HEK293 (cell line): Measurements from ENCODE around the gene TRUB2.
A peak's percentile ranks its signal among the peaks of the same experiment; 100 is the strongest.

Experiments
- CTCF ChIA-PET: fragments of 350-600 bp; formaldehyde crosslinking; extraction: SDS; loops from one replicate; lab custom pipeline; 2021; ENCODE audit warnings: antibody characterized with exemption; lab: Yijun Ruan, JAX
- POLR2A ChIA-PET: fragments of 300-600 bp; formaldehyde crosslinking; extraction: SDS; loops from one replicate; lab custom pipeline; 2020; ENCODE audit warnings: antibody characterized with exemption, inconsistent platforms; lab: Yijun Ruan, JAX
- H3K27ac ChIP-seq: fragments of 200-500 bp; sonication (Bioruptor generic); 2 replicates; pipeline ENCODE4 v1.5.1; 2014; ENCODE audit warnings: low read depth, low read length, control low read depth, inconsistent platforms; ENCODE audit errors: extremely low read depth
- H3K36me3 ChIP-seq, 2 experiments: fragments of 200-500 bp in 1 of 2; sonication (Bioruptor generic) in 1 of 2; 1 replicate in 1 of 2; 2 replicates in 1 of 2; pipeline ENCODE4 v1.5.1; 2014 to 2017; ENCODE audit warnings: inconsistent platforms in 2 of 2, low read length in 2 of 2; ENCODE audit not compliant: control insufficient read depth in 2 of 2, insufficient read depth in 1 of 2
- H3K4me1 ChIP-seq: fragments of 200-500 bp; sonication (Bioruptor generic); 2 replicates; pipeline ENCODE4 v1.5.1; 2014; ENCODE audit warnings: mild to moderate bottlenecking, low read length, inconsistent platforms; ENCODE audit not compliant: control insufficient read depth, insufficient read depth
- H3K4me3 ChIP-seq: 2 replicates; pipeline ENCODE4 v1.5.1; 2011; ENCODE audit warnings: low read depth, mild to moderate bottlenecking, control low read depth, low read length, moderate library complexity
- H3K9me3 ChIP-seq: fragments of 200-500 bp; sonication (Bioruptor generic); 2 replicates; pipeline ENCODE4 v1.5.1; 2014; ENCODE audit warnings: low read depth, low read length, inconsistent platforms; ENCODE audit not compliant: control insufficient read depth, insufficient read depth
- GFI1B ChIP-seq: fragments of 450-650 bp; formaldehyde crosslinking; IDR thresholded peaks from 2 replicates; pipeline ENCODE4 v1.5.1; 2016; ENCODE audit warnings: missing biosample characterization, missing genetic modification characterization
- GLI2 ChIP-seq: fragments of 450-650 bp; formaldehyde crosslinking; IDR thresholded peaks from 2 replicates; pipeline ENCODE4; 2017; ENCODE audit warnings: missing biosample characterization, missing genetic modification characterization, low read depth, borderline replicate concordance
- GLIS2 ChIP-seq: fragments of 450-650 bp; formaldehyde crosslinking; IDR thresholded peaks from 2 replicates; pipeline ENCODE4 v1.5.1; 2016; ENCODE audit warnings: missing biosample characterization, missing genetic modification characterization
- KLF8 ChIP-seq: fragments of 450-650 bp; formaldehyde crosslinking; IDR thresholded peaks from 2 replicates; pipeline ENCODE4 v1.5.1; 2016; ENCODE audit warnings: missing biosample characterization, missing genetic modification characterization
- ZBTB17 ChIP-seq: fragments of 450-650 bp; formaldehyde crosslinking; IDR thresholded peaks from 2 replicates; pipeline ENCODE4 v1.5.1; 2016; ENCODE audit warnings: missing biosample characterization, missing genetic modification characterization
- ZBTB20 ChIP-seq: fragments of 450-650 bp; formaldehyde crosslinking; IDR thresholded peaks from 2 replicates; pipeline ENCODE4 v1.5.1; 2016; ENCODE audit warnings: missing biosample characterization, missing genetic modification characterization
- ZBTB48 ChIP-seq: fragments of 450-650 bp; formaldehyde crosslinking; IDR thresholded peaks from 2 replicates; pipeline ENCODE4 v1.5.1; 2016; ENCODE audit warnings: missing biosample characterization, missing genetic modification characterization
- ZEB2 ChIP-seq: fragments of 450-650 bp; formaldehyde crosslinking; IDR thresholded peaks from 2 replicates; pipeline ENCODE4 v1.5.1; 2016; ENCODE audit warnings: missing biosample characterization, missing genetic modification characterization
- ZFHX2 ChIP-seq: fragments of 450-650 bp; formaldehyde crosslinking; conservative IDR thresholded peaks from 2 replicates; pipeline ENCODE4 v1.5.1; 2016; ENCODE audit warnings: missing biosample characterization, missing genetic modification characterization
- ZIC2 ChIP-seq: fragments of 450-650 bp; formaldehyde crosslinking; IDR thresholded peaks from 2 replicates; pipeline ENCODE4 v1.5.1; 2016; ENCODE audit warnings: missing biosample characterization, missing genetic modification characterization
- ZNF10 ChIP-seq: fragments of 450-650 bp; formaldehyde crosslinking; IDR thresholded peaks from 2 replicates; pipeline ENCODE4 v1.5.1; 2017; ENCODE audit warnings: missing biosample characterization, missing genetic modification characterization
- ZNF114 ChIP-seq: fragments of 450-650 bp; formaldehyde crosslinking; IDR thresholded peaks from 2 replicates; pipeline ENCODE4 v1.5.0; 2017; ENCODE audit warnings: missing biosample characterization, missing genetic modification characterization
- ZNF155 ChIP-seq: fragments of 450-650 bp; formaldehyde crosslinking; IDR thresholded peaks from 2 replicates; pipeline ENCODE4 v1.5.1; 2016; ENCODE audit warnings: missing biosample characterization, missing genetic modification characterization
- ZNF16 ChIP-seq: fragments of 450-650 bp; formaldehyde crosslinking; IDR thresholded peaks from 2 replicates; pipeline ENCODE4 v1.5.1; 2016; ENCODE audit warnings: low read depth, missing biosample characterization, missing genetic modification characterization
- ZNF335 ChIP-seq: fragments of 450-650 bp; formaldehyde crosslinking; conservative IDR thresholded peaks from 2 replicates; pipeline ENCODE4 v1.5.1; 2016; ENCODE audit warnings: missing biosample characterization, missing genetic modification characterization
- ZNF341 ChIP-seq: fragments of 450-650 bp; formaldehyde crosslinking; IDR thresholded peaks from 2 replicates; pipeline ENCODE4; 2016; ENCODE audit warnings: low read depth, missing biosample characterization, missing genetic modification characterization
- ZNF366 ChIP-seq: fragments of 450-650 bp; formaldehyde crosslinking; conservative IDR thresholded peaks from 2 replicates; pipeline ENCODE4 v1.5.1; 2016; ENCODE audit warnings: missing biosample characterization, missing genetic modification characterization
- ZNF48 ChIP-seq: fragments of 450-650 bp; formaldehyde crosslinking; IDR thresholded peaks from 2 replicates; pipeline ENCODE4 v1.5.1; 2016; ENCODE audit warnings: missing biosample characterization, missing genetic modification characterization
- ZNF544 ChIP-seq: fragments of 450-650 bp; formaldehyde crosslinking; IDR thresholded peaks from 2 replicates; pipeline ENCODE4 v1.5.0; 2017; ENCODE audit warnings: missing biosample characterization, missing genetic modification characterization
- ZNF571 ChIP-seq: fragments of 450-650 bp; formaldehyde crosslinking; IDR thresholded peaks from 2 replicates; pipeline ENCODE4 v1.5.0; 2017; ENCODE audit warnings: missing biosample characterization, missing genetic modification characterization
- ZNF664 ChIP-seq: fragments of 450-650 bp; formaldehyde crosslinking; IDR thresholded peaks from 2 replicates; pipeline ENCODE4 v1.5.1; 2016; ENCODE audit warnings: missing biosample characterization, missing genetic modification characterization
- ZNF777 ChIP-seq: fragments of 450-650 bp; formaldehyde crosslinking; IDR thresholded peaks from 2 replicates; pipeline ENCODE4 v1.5.1; 2017; ENCODE audit warnings: missing biosample characterization, missing genetic modification characterization, borderline replicate concordance
- ZSCAN16 ChIP-seq: fragments of 450-650 bp; formaldehyde crosslinking; IDR thresholded peaks from 2 replicates; pipeline ENCODE4 v1.5.1; 2016; ENCODE audit warnings: missing biosample characterization, missing genetic modification characterization
- TF ChIP-seq, protein P1 (sequence below): fragments of 450-650 bp; formaldehyde crosslinking; IDR thresholded peaks from 2 replicates; pipeline ENCODE4 v1.5.1; 2016; ENCODE audit warnings: missing biosample characterization, missing genetic modification characterization
- TF ChIP-seq, protein P2 (sequence below): fragments of 450-650 bp; formaldehyde crosslinking; IDR thresholded peaks from 2 replicates; pipeline ENCODE4 v1.5.1; 2016; ENCODE audit warnings: missing biosample characterization, missing genetic modification characterization
- TF ChIP-seq, protein P3 (sequence below): fragments of 450-650 bp; formaldehyde crosslinking; IDR thresholded peaks from 2 replicates; pipeline ENCODE4 v1.5.1; 2016; ENCODE audit warnings: missing biosample characterization, missing genetic modification characterization
- TF ChIP-seq, protein P4 (sequence below): fragments of 450-650 bp; formaldehyde crosslinking; IDR thresholded peaks from 2 replicates; pipeline ENCODE4 v1.5.1; 2016; ENCODE audit warnings: missing biosample characterization, missing genetic modification characterization

TRUB2 gene

DNA sequence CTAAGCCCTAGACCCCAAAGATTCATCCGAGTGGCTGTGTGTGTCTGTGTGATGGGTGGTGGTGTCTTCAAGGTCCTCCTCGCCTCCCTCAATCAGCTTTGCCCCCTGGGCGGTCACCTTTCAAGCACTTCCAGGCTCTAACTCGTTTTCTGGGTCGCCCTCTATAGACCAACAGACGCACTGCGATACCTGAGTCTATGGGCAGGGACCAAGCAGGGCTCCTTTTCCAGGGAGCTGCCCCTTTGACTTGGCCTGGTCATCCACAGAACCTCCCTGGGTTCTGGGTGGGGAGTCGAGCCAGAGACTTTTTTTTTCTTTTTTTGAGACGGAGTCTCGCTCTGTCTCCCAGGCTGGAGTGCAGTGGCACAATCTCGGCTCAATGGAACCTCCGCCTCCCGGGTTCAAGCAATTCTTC is 19.2 kb upstream of the TRUB2 start (continued):
- TF ChIP-seq, protein P1, sequence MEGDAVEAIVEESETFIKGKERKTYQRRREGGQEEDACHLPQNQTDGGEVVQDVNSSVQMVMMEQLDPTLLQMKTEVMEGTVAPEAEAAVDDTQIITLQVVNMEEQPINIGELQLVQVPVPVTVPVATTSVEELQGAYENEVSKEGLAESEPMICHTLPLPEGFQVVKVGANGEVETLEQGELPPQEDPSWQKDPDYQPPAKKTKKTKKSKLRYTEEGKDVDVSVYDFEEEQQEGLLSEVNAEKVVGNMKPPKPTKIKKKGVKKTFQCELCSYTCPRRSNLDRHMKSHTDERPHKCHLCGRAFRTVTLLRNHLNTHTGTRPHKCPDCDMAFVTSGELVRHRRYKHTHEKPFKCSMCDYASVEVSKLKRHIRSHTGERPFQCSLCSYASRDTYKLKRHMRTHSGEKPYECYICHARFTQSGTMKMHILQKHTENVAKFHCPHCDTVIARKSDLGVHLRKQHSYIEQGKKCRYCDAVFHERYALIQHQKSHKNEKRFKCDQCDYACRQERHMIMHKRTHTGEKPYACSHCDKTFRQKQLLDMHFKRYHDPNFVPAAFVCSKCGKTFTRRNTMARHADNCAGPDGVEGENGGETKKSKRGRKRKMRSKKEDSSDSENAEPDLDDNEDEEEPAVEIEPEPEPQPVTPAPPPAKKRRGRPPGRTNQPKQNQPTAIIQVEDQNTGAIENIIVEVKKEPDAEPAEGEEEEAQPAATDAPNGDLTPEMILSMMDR = peak; percentile 35; the same call in 1 of the 2 replicates
- TF ChIP-seq GLIS2 (tag by site-specific recombination) (peak; percentile 18), ZNF571 (tag by site-specific recombination) (no peak), ZNF155 (tag by site-specific recombination) (no peak), ZSCAN16 (tag by site-specific recombination) (no peak), GLI2 (tag by site-specific recombination) (no peak), ZBTB17 (tag by site-specific recombination) (peak; percentile 21; the same call in 1 of the 2 replicates), KLF8 (tag by site-specific recombination) (0 out of 2 replicates have a peak, but pooled peaks have one; percentile 13), GFI1B (tag by site-specific recombination) (no peak), ZNF664 (no peak), ZNF114 (tag by site-specific recombination) (no peak), ZNF10 (tag by site-specific recombination) (no peak), ZNF777 (no peak), ZBTB48 (peak; percentile 42; the same call in 1 of the 2 replicates), ZNF48 (tag by site-specific recombination) (no peak)
- TF ChIP-seq, protein P2, sequence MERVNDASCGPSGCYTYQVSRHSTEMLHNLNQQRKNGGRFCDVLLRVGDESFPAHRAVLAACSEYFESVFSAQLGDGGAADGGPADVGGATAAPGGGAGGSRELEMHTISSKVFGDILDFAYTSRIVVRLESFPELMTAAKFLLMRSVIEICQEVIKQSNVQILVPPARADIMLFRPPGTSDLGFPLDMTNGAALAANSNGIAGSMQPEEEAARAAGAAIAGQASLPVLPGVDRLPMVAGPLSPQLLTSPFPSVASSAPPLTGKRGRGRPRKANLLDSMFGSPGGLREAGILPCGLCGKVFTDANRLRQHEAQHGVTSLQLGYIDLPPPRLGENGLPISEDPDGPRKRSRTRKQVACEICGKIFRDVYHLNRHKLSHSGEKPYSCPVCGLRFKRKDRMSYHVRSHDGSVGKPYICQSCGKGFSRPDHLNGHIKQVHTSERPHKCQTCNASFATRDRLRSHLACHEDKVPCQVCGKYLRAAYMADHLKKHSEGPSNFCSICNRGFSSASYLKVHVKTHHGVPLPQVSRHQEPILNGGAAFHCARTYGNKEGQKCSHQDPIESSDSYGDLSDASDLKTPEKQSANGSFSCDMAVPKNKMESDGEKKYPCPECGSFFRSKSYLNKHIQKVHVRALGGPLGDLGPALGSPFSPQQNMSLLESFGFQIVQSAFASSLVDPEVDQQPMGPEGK = 0 out of 2 replicates have a peak, but pooled peaks have one; percentile 7
- TF ChIP-seq, protein P3, sequence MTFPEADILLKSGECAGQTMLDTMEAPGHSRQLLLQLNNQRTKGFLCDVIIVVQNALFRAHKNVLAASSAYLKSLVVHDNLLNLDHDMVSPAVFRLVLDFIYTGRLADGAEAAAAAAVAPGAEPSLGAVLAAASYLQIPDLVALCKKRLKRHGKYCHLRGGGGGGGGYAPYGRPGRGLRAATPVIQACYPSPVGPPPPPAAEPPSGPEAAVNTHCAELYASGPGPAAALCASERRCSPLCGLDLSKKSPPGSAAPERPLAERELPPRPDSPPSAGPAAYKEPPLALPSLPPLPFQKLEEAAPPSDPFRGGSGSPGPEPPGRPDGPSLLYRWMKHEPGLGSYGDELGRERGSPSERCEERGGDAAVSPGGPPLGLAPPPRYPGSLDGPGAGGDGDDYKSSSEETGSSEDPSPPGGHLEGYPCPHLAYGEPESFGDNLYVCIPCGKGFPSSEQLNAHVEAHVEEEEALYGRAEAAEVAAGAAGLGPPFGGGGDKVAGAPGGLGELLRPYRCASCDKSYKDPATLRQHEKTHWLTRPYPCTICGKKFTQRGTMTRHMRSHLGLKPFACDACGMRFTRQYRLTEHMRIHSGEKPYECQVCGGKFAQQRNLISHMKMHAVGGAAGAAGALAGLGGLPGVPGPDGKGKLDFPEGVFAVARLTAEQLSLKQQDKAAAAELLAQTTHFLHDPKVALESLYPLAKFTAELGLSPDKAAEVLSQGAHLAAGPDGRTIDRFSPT = no peak

DNA sequence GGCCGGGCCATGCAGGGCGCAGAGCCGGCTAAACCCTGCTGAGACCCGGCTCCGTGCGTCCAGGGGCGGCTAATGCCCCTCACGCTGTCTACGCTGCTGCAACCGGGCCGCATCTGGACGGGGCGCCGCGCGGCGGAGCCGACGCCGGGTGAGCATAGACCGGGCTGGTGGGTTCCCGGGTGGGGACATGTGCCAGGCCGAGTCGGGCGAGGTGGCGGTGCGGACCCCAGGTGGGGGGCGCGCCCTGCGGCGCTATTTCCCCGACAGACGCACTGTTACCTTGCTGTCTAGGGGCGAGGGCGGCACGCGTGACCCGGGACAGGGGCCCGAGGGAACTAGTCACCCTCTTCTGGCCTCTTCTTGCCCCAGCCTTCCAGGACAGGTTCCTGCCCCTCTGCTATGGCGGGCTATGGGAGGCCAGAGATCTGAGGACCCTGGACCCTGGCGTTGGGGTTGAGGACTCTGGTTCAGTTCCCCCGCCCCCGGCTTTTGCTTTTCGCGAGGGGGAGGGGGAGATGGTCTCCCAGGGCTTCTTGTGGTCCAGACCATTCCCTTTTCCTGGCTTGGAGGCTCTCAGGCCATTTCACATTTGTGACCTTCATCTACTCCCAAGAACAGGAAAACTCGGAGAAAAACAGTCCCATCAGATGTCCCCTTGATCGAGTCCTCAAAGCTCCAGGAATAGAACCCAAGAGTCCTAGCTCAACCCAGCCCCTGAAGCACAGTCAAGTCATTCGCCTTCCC is 18.6 kb upstream of the TRUB2 start:
- POLR2A ChIA-PET = interaction anchor here (0.9 to 1.1 kb wide), 4 partner anchors 9 to 90 kb away, joined by 3 to 6 read pairs (median 3); no protein-coding TSS in a partner anchor
- CTCF ChIA-PET = interaction anchor here (0.6 to 2.0 kb wide), 28 partner anchors 11 to 586 kb away, joined by 3 to 14 read pairs (median 4); partner anchors contain the start of genes CERCAM and URM1
- Histone ChIP-seq H3K36me3 (peaks cover 0 to 38% of the 10 kb centered on the region in 2 experiments; a peak in 2 of 3 replicates), H3K4me1 (no peaks in the 10 kb centered on the region), H3K27ac (peak overlapping the region; percentile 51; the same call in 1 of the 2 replicates), H3K4me3 (peak overlapping the region; percentile 81), H3K9me3 (no peaks in the 10 kb centered on the region)
- TF ChIP-seq ZFHX2 (tag by site-specific recombination) = 0 out of 2 replicates have a peak, but pooled peaks have one; percentile 6
- TF ChIP-seq, protein P4, sequence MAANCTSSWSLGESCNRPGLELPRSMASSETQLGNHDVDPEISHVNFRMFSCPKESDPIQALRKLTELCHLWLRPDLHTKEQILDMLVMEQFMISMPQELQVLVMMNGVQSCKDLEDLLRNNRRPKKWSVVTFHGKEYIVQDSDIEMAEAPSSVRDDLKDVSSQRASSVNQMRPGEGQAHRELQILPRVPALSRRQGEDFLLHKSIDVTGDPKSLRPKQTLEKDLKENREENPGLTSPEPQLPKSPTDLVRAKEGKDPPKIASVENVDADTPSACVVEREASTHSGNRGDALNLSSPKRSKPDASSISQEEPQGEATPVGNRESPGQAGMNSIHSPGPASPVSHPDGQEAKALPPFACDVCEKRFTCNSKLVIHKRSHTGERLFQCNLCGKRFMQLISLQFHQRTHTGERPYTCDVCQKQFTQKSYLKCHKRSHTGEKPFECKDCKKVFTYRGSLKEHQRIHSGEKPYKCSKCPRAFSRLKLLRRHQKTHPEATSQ (tag by site-specific recombination) = no peak
- 0 out of 2 replicates have a peak, but pooled peaks have one; percentile 39 for TF ChIP-seq ZNF366
- TF ChIP-seq ZBTB20 = peak; percentile 40
- TF ChIP-seq ZNF16 = no peak
- TF ChIP-seq ZIC2 = peak; percentile 30
- peak; percentile 50 for TF ChIP-seq ZNF335 (tag by site-specific recombination)
- no peak for TF ChIP-seq ZEB2 (tag by site-specific recombination)
- TF ChIP-seq, protein P2 = peak; percentile 24; the same call in 1 of the 2 replicates
- peak; percentile 49; the same call in 1 of the 2 replicates for TF ChIP-seq ZNF777
- TF ChIP-seq ZNF341 = 0 out of 2 replicates have a peak, but pooled peaks have one; percentile 10
- TF ChIP-seq ZNF544 (tag by site-specific recombination) = no peak
